PC-3 (cell line): ENCODE data around the gene CLASP1. TPM values are rescaled to one million over a fixed set of nuclear protein-coding genes. Genes with fewer than 3 reads are reported as not detected.

Experiments used
- ATAC-seq: fragments of 200-7000 bp; cut with Tn5 transposase; 2 replicates; pipeline ENCODE4 v1.9.1; 2020; ENCODE audit warnings: mild to moderate bottlenecking, moderate library complexity
- BruUV-seq: library from RNA; stranded (reverse); fragments of 400-500 nt; replicated peaks from 2 replicates; lab custom pipeline; 2021; lab: Mats Ljungman, UMichigan
- CTCF ChIA-PET: fragments of 300-600 bp; sonication (Branson Sonifier 250); formaldehyde crosslinking; loops from one replicate; lab custom pipeline; 2022; ENCODE audit warnings: antibody characterized with exemption; lab: Charles Lee
- POLR2A ChIA-PET: fragments of 300-600 bp; sonication (Branson Sonifier 250); formaldehyde crosslinking; loops from one replicate; lab custom pipeline; 2022; ENCODE audit warnings: antibody characterized with exemption; ENCODE audit not compliant: unreplicated experiment; lab: Charles Lee
- DNase-seq: peaks from one replicate; pipeline ENCODE4 v3.0.0-alpha.2; 2015
- H2AFZ ChIP-seq: fragments of 300-600 bp; sonication (generic); 2 replicates; pipeline ENCODE4 v1.6.0; 2016; ENCODE audit warnings: antibody characterized with exemption, low read length
- H3F3A ChIP-seq: fragments of 300-600 bp; sonication (generic); one replicate; pipeline ENCODE4 v1.6.0; 2017; ENCODE audit warnings: antibody characterized with exemption, low read length, control low read depth, mild to moderate bottlenecking; ENCODE audit not compliant: unreplicated experiment
- H3K27ac ChIP-seq: fragments of 300-600 bp; sonication (generic); 2 replicates; pipeline ENCODE4 v1.5.1; 2016; ENCODE audit warnings: mild to moderate bottlenecking, low read length
- H3K27me3 ChIP-seq: fragments of 300-600 bp; sonication (generic); 2 replicates; pipeline ENCODE4 v1.6.1; 2016; ENCODE audit warnings: low read length, mixed read lengths
- H3K36me3 ChIP-seq: fragments of 300-600 bp; sonication (generic); 2 replicates; pipeline ENCODE4 v1.6.1; 2016; ENCODE audit warnings: low read depth, mixed run types, low read length, mixed read lengths
- H3K4me1 ChIP-seq: fragments of 300-600 bp; sonication (generic); 2 replicates; pipeline ENCODE4 v1.5.1; 2016; ENCODE audit warnings: low read length; ENCODE audit not compliant: insufficient read depth
- H3K4me2 ChIP-seq: fragments of 300-600 bp; sonication (generic); 2 replicates; pipeline ENCODE4 v1.6.0; 2016; ENCODE audit warnings: low read length
- H3K4me3 ChIP-seq: fragments of 300-600 bp; sonication (generic); 2 replicates; pipeline ENCODE4 v1.5.1; 2016; ENCODE audit warnings: mild to moderate bottlenecking, low read length, mixed read lengths
- H3K79me2 ChIP-seq: fragments of 300-600 bp; sonication (generic); 2 replicates; pipeline ENCODE4 v1.6.1; 2017; ENCODE audit warnings: low read length, mixed read lengths
- H3K9ac ChIP-seq: fragments of 300-600 bp; sonication (generic); 2 replicates; pipeline ENCODE4 v1.6.0; 2016; ENCODE audit warnings: mild to moderate bottlenecking, low read length
- H3K9me2 ChIP-seq: fragments of 300-600 bp; sonication (generic); replicated peaks from 2 replicates; pipeline ENCODE4 v1.6.1; 2016; ENCODE audit warnings: mixed run types, low read length, mixed read lengths
- H3K9me3 ChIP-seq: fragments of 300-600 bp; sonication (generic); 2 replicates; pipeline ENCODE4 v1.6.1; 2016; ENCODE audit warnings: low read length, mixed read lengths
- H4K20me1 ChIP-seq: fragments of 300-600 bp; sonication (generic); 2 replicates; pipeline ENCODE4 v1.6.1; 2016; ENCODE audit warnings: low read length, mixed read lengths
- CTCF ChIP-seq: fragments of 300-600 bp; sonication (generic); conservative IDR thresholded peaks from 2 replicates; pipeline ENCODE4 v1.5.1; 2017; ENCODE audit warnings: antibody characterized with exemption, low read depth, mild to moderate bottlenecking, low read length
- EZH2 ChIP-seq: fragments of 300-600 bp; sonication (generic); IDR thresholded peaks from one replicate; pipeline ENCODE4 v1.6.1; 2017; ENCODE audit warnings: antibody characterized with exemption, mild to moderate bottlenecking, low read length; ENCODE audit not compliant: unreplicated experiment
- EZH2phosphoT487 ChIP-seq: fragments of 300-600 bp; sonication (generic); IDR thresholded peaks from 2 replicates; pipeline ENCODE4 v1.6.1; 2018; ENCODE audit warnings: mild to moderate bottlenecking, antibody characterized with exemption, low read length, borderline replicate concordance
- intact Hi-C: fragments of 100-400 bp; cut with micrococcal nuclease; formaldehyde crosslinking; loops from 2 replicates; pipeline ENCODE4 v1.9.0; 2023
- total RNA-seq: library from RNA; depleted of rRNA; stranded (reverse); fragments of >200 nt; gene quantifications from 2 replicates; pipeline ENCODE4 v1.2.3, GENCODE V29; 2014

CLASP1 gene
- total RNA-seq, 1 experiment from 2014 or later = 24.3 TPM

GRCh38 chr2:121324601-121325000 lies 324.7 kb downstream of the CLASP1 start:
- ATAC-seq = no peak
- no peaks in the 10 kb centered on the region for H3K27me3 ChIP-seq
- no peak overlapping the region for H3K27ac ChIP-seq
- intact Hi-C loops = no loop called here
- no peaks in the 10 kb centered on the region for H3K4me1 ChIP-seq
- no peaks in the 10 kb centered on the region for H3K9me2 ChIP-seq
- ChIA-PET CTCF (no interaction called here), POLR2A (no interaction called here)
- H3K4me2 ChIP-seq = no peak overlapping the region
- TF ChIP-seq EZH2phosphoT487 = no peak
- no peak for TF ChIP-seq CTCF
- TF ChIP-seq EZH2 = no peak
- no peak overlapping the region for H3K9ac ChIP-seq
- H3K9me3 ChIP-seq = no peaks in the 10 kb centered on the region
- no peaks in the 10 kb centered on the region for H3F3A ChIP-seq
- DNase-seq = no peak
- H3K36me3 ChIP-seq = no peaks in the 10 kb centered on the region
- H4K20me1 ChIP-seq = no peaks in the 10 kb centered on the region
- H2AFZ ChIP-seq = no peak overlapping the region
- BruUV-seq = no TSS peak
- no peak overlapping the region for H3K4me3 ChIP-seq
- no peaks in the 10 kb centered on the region for H3K79me2 ChIP-seq

DNA sequence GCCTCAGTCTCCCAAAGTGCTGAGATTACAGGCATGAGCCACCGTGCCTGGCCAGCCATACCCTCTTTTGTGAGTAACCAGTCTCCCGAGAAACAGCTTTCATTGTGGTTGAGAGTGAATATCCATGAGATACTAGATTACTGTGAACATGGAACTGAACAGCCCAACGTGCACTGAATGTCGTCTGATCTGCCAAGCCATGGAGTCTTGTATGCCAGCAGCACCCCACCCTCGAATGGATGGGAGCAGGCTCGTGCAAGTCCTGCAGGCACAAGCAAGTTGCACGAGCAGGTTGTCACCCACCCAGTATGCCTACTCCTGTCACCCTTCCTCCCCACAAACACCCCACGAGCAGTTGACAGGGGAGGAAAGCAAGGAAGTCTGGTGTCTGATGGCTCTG lies 327.8 kb downstream of the CLASP1 start:
- Histone ChIP-seq H3K27ac (no peak overlapping the region), H3K4me1 (no peaks in the 10 kb centered on the region), H3K9me2 (no peaks in the 10 kb centered on the region), H3F3A (no peaks in the 10 kb centered on the region), H3K9ac (no peak overlapping the region), H3K27me3 (no peaks in the 10 kb centered on the region), H4K20me1 (no peaks in the 10 kb centered on the region), H2AFZ (no peak overlapping the region), H3K4me3 (no peak overlapping the region), H3K4me2 (no peak overlapping the region), H3K36me3 (no peaks in the 10 kb centered on the region), H3K79me2 (no peaks in the 10 kb centered on the region), H3K9me3 (no peaks in the 10 kb centered on the region)
- POLR2A ChIA-PET = no interaction called here
- intact Hi-C loops = no loop called here
- no peak for ATAC-seq
- DNase-seq = no peak
- BruUV-seq = no TSS peak
- TF ChIP-seq EZH2phosphoT487 (no peak), CTCF (no peak), EZH2 (no peak)
- CTCF ChIA-PET = no interaction called here

DNA sequence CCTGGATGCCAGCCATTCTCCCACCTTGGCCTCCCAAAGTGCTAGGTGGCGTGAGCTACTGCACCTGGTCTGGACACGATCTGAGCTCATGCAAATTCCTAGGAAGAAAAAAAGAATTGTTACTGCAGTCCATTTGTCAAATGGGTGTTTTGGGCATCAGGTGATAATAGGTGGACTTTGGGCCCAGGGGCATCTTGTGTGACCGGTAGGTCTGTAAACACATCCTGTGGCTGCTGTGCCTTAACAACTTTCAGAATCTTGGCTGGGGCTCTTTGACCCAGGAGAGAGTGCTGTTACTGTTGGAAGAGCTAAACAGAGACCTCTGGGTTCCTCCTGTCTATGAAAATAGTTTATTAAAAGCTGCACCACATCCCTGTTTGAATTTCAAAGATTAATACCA lies 329.3 kb downstream of the CLASP1 start:
- no peaks in the 10 kb centered on the region for H3K79me2 ChIP-seq
- BruUV-seq = no TSS peak
- intact Hi-C loops = no loop called here
- H3K4me1 ChIP-seq = no peaks in the 10 kb centered on the region
- H2AFZ ChIP-seq = no peak overlapping the region
- H3K9me2 ChIP-seq = no peaks in the 10 kb centered on the region
- no peaks in the 10 kb centered on the region for H3K9me3 ChIP-seq
- no peaks in the 10 kb centered on the region for H3K36me3 ChIP-seq
- H3K27me3 ChIP-seq = no peaks in the 10 kb centered on the region
- no peak for ATAC-seq
- H3K9ac ChIP-seq = no peak overlapping the region
- POLR2A ChIA-PET = no interaction called here
- no peaks in the 10 kb centered on the region for H4K20me1 ChIP-seq
- no peak for DNase-seq
- no peak overlapping the region for H3K4me2 ChIP-seq
- CTCF ChIA-PET = interaction anchor here (0.6 kb wide), 1 partner anchor 188 kb away, joined by 3 read pairs; no protein-coding TSS in a partner anchor
- H3K27ac ChIP-seq = no peak overlapping the region
- H3F3A ChIP-seq = no peaks in the 10 kb centered on the region
- no peak overlapping the region for H3K4me3 ChIP-seq
- TF ChIP-seq EZH2phosphoT487 = no peak
- TF ChIP-seq EZH2 = no peak
- no peak for TF ChIP-seq CTCF
